Measurements from ENCODE around the gene DNAH2.

DNAH2 gene

DNA sequence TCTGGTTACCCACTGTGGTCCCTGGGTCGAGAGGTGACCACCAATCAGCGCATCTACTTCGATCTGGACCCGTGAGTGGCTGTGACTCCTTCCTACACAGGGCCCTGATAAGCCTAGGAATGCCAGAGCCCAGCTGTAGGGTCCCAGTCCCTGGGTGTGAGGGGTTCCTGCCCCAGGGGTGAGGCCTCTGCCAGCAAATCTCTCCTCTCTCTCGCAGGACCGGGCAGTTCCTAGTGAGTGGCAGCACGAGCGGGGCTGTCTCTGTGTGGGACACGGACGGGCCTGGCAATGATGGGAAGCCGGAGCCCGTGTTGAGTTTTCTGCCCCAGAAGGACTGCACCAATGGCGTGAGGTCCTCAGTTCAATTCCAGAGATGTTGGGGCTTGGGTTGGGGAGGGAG lies 14.8 kb upstream of the DNAH2 start:
- DNase-seq = no peak

DNA sequence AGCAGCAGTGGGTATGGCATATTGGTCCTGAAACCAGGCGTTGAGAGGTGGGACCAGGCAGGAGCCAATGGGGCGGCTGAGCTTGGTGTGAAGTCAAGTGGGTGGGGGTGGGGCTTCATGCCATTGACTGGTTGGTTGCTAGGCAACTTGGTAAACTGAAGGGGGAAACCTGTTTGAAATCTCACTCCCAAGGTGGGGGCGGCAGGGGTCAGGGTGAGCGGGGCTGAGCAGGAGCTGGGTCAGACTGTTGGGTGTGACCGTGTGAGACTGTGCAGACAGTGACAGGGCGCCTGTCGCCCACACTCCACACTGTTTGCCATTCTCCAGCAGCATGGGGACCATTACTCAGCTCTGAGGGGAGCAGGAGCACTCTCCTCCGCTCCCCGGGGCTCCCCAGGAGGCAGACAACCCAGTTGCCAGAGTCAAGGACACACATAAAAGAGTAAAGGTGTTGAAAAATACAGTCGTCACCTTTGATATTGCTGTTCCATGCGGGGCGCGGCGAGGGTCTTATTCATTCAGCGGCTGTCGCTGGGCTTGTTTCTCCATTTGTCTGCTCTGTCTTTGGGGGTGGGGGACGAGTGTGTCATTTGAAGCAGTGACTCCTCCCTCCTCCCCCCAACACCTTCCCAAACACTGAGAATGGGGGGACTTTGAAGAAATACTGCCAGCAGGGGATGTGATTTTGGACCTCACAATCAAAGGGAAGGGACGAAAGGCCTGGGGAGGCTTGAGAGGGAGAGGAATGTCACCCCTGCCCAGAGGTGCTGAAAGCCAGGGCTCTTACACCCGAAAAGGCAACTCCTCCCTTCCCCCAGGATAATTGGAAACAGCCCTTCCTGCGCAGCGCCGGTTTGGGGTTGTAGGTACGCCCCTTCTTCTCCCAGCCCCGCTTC lies 13.7 kb upstream of the DNAH2 start:
- DNase-seq = no peak

DNA sequence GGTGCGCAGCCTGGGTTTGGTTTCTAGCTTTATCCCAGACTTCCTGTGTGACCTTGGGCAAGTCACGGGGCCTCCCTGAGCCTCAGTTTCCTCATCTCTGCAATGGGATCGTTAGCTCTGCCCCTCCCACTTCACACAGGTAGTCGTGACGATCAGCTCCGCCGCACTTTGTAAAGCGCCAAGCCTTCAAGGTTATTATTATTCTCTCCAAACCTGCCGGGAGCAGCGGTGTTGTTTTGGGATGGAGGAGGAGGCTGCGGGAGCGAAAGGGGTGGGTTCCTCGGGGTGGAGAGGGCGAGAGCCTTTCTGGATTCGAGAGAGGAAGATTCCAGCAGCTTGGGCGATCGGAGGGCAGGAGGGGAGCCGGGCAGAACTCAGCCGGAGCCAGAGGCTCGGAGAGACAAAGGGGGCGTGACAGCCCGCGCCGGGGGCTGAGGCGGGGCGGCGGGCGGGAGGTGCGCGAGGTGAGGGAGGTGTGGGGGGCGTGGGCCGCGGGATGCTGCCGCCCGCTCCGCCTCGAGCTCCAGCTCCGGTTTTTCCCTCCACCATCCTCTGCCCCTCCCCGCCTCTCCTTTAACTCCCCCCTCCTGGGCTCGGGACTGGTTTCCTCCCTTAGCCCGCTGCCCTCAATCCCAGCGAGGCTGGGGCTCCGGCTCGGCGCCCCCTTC lies 12.8 kb upstream of the DNAH2 start, which contains the start of gene EFNB3:
TSS of gene EFNB3 (plus strand) at position 602 of the 668 bp plus-strand sequence. CDS start 397 bp downstream, outside the sequence.
- DNase-seq = no peak

DNA sequence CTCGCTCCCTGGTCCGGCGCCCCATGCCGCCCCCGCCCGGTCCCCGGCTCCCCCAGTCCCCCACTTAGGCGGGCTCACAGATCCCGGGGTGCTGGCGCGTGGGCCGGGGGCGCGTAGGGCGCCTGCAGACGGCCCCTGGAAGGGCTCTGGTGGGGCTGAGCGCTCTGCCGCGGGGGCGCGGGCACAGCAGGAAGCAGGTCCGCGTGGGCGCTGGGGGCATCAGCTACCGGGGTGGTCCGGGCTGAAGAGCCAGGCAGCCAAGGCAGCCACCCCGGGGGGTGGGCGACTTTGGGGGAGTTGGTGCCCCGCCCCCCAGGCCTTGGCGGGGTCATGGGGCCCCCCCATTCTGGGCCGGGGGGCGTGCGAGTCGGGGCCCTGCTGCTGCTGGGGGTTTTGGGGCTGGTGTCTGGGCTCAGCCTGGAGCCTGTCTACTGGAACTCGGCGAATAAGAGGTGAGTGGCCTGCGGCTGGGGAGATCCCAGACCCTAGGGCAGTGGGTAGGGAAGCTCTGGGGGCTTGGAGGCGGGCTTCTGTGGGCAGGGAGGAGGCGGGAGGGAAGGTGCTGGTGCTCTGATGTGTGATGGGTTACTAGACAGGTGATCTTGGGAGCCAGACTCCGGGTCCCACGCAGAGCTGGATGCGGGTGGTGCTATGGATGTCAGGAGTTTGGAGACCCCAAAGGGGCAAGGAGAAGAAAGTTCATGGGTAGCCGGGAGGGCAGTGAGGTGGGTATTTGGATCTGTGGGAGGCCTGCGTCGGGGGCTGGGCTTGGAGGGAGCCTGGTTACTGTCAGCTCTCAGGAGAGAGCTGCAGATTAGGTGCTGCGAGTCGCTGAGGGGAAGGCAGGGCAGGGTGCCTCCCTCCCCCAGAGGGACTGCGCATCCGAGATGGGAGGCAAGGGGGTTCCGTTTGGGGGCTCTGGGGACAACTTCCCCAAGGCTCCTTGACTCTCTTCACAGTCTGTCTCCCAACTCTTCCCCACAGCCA lies 12.0 kb upstream of the DNAH2 start:
- DNase-seq = no peak

DNA sequence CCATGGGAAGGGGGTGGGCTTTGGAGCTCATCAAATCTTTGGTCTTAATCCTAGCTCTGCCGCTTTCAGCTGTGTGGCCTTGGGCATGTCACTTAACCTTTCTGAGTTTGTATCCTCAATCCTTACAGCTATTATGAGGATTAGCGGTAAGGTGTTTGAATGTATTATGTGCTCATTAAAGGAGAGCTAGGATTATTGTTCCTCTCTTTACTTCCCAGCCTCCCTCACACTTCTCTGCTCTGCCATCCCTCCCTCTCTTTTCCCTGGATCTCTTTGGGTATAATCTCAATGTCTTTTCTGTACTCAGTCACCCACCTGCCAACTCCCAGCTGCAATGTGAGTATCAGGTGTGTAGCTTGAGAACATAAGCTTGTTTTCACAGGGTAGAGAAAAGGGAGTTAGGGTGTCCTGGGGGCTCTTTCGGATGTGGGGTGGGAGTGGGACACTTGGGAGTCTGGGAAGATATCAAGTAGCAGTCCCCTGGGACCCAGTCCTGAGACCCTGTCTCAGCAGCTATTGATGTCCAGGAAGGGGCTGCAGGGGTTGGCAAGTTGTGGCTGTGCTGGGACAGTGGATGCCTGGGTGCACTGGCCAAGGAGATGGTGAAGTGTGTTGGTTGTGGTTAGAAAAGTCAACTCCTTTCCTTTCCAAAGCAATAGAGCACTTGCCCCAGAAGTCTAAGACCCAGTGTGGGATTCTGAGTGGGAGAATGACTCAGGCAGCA lies 10.8 kb upstream of the DNAH2 start:
- no peak for DNase-seq

DNA sequence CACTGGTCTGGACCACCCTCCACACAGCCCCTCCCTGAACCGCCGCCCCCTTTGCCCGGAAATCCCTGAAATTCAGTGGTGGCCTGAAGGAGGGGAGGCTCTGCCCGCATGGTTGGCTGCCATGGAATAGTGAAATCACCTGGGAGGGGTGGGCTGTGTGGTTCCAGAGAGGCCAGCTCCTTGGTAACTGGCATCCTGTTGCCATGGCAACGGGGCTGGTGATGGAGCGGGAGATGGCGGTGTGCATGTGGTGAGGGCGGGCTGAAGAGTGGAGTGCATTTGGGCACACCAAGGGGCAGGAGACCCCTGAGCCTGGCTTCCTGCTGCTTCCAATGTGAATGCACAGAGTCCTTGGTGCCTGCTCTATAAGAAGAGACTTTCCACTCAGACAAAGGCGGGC lies 10.1 kb upstream of the DNAH2 start:
- DNase-seq = no peak

DNA sequence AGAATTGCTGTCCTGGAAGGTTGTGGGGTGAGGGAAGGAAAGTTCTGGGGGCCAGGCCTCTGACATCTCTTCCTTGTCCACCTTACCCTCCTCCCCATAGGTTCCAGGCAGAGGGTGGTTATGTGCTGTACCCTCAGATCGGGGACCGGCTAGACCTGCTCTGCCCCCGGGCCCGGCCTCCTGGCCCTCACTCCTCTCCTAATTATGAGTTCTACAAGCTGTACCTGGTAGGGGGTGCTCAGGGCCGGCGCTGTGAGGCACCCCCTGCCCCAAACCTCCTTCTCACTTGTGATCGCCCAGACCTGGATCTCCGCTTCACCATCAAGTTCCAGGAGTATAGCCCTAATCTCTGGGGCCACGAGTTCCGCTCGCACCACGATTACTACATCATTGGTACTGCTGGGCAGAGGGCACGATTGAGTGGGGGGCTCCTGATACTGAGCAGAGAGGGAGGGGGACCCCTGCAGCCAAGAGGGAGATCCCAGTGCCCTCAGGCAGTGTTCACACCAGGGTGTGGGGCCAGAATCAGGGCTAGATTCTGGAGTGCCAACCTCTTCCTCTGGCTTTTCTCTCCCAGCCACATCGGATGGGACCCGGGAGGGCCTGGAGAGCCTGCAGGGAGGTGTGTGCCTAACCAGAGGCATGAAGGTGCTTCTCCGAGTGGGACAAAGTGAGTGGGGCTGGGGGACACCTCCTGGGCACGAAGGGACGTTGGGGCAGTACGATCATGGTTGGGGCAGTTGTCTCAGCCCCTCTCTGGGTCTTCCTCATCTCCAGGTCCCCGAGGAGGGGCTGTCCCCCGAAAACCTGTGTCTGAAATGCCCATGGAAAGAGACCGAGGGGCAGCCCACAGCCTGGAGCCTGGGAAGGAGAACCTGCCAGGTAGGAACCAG lies 9.4 kb upstream of the DNAH2 start:
- DNase-seq = no peak

DNA sequence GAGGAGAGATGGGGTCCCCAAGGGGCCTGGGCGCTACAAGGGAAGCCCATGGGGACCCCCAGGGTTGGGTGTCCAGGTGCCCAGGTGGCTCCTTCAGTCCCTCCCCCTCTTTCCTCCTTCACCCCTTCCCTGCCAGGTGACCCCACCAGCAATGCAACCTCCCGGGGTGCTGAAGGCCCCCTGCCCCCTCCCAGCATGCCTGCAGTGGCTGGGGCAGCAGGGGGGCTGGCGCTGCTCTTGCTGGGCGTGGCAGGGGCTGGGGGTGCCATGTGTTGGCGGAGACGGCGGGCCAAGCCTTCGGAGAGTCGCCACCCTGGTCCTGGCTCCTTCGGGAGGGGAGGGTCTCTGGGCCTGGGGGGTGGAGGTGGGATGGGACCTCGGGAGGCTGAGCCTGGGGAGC lies 8.5 kb upstream of the DNAH2 start:
- DNase-seq = no peak

DNA sequence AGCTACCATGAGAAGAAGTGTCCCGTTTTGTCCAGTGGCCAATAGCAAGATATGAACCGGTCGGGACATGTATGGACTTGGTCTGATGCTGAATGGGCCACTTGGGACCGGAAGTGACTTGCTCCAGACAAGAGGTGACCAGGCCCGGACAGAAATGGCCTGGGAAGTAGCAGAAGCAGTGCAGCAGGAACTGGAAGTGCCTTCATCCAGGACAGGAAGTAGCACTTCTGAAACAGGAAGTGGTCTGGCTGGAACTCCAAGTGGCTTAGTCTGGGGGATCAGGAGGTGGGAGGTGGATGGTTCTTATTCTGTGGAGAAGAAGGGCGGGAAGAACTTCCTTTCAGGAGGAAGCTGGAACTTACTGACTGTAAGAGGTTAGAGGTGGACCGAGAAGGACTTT lies 7.2 kb upstream of the DNAH2 start:
- DNase-seq = peak; percentile 71

DNA sequence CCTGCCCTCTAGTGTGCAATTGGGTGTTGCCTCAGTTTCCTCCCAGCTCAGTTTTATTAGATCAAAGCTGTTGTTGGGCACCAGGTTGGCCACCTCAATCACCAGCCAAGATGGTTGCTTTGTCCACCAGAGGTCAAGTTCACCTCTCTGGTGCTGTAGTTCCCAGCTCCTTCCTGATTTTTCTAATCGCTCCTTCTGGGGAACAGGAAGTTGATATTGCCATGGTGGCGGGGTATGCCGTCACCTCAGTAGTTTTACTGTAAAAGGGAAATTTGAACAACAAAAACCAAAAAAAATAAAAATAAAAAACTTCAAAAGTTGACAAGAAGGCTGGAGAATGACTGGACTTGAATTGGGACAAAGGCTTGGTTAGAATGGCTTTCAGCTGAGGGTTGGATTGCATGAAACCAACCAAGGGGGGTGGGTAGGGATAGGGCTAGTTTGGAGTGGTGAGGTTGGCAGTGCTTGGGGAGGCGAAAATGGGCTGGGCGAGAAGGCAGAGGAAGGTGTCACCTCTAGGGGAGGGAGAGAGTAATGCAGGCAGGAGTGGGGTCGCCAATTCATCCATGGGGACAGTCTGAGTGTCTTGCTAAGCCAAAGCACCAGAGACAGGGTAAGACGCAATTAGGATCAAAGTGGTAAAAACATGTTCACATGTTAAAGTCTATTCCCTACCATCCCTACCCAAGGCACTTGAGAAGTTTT lies 6.3 kb upstream of the DNAH2 start:
- no peak for DNase-seq

DNA sequence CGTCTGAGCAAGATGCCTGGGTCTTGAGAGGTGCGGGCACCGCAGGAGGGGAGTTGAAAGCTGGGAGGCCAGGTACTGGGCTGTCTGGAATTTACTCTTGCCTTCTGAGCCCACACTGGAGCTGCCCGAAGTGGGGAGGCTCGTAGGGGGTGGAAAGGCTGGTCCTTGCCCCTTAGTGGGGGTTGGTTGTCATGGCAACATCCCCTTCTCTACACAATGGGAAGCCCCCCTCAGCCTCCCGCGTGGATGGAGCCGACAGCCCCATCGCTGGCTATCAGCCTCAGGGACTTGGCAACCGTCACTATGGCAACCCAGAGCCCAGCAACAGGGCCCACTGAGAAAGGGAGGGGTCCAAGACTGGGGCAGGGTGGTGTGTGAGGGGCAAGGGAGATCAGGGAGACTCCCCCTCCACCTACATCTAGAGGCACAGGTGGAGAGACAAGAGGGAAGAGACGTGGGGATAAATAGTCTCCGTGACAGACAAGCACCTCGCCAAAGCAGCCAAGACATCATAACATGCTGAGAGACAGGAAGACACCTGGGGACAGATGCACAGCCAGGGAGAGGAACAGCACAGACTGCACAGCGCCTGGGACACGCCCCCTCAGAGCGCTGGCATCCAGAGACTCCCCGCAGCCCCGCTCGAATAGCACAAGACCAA lies 5.3 kb upstream of the DNAH2 start:
- DNase-seq = no peak

DNA sequence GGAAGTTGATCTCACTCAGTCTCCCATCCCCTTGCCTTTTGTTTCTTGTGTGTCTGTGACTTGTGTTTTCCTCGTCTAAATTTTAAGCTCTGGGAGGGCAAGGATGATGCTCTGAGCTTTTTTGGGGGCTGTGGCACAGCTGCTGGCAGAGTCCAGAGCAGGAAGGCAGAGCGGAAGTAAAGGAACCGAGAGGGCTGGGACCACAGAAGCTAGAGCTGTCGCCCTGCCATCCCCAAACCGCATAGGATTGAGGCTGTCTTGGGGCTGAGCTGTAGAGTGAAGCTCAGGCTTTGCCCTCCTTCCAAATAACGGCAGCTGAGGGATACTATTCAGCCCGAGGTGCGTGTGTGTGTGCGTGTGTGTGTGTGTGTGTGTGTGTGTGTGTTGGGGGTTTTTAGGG lies 3.8 kb upstream of the DNAH2 start:
- peak; percentile 79 for DNase-seq

DNA sequence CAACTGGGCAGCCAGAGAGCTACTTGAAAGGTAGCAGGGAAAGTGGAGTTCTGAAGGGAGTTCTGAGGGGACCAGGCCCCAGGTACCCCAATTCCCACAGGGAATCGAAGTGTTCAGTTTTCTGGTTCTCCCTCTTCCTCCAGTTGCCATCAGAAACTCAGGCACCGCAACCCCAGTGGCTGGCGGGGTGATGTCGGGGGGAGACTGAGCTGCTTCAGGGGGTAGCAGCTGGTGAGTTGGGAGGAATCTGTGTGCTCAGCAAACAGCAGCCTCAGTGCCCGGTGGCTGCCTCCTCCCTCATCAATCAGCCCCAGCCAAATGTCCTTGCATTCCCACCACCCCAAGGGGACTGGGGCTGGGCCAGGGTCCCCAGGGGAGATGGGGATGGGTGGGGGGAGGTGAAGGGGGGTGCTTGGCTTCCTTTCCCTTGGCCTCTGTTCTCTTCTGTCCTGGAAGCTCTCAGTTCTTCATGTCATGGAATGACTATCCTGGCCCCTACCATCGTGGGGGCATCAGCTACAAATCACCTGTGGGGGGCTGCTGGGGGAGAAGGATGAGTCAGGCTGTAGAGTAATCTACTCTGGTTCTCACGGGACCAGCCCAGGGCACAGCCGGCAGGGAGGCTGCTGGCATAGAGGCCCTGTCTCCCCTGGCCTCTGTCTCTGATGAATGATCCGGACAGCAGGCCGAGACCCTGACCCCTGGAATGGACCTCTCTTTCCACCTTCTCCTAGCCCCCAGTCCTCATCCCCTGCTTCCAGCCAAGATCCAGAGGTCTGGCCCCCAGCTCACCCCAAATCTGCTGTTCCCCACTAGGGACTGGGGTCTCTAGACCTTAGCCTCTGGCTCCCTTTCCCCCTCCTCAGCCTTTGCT lies 2.6 kb upstream of the DNAH2 start:
- DNase-seq = no peak

DNA sequence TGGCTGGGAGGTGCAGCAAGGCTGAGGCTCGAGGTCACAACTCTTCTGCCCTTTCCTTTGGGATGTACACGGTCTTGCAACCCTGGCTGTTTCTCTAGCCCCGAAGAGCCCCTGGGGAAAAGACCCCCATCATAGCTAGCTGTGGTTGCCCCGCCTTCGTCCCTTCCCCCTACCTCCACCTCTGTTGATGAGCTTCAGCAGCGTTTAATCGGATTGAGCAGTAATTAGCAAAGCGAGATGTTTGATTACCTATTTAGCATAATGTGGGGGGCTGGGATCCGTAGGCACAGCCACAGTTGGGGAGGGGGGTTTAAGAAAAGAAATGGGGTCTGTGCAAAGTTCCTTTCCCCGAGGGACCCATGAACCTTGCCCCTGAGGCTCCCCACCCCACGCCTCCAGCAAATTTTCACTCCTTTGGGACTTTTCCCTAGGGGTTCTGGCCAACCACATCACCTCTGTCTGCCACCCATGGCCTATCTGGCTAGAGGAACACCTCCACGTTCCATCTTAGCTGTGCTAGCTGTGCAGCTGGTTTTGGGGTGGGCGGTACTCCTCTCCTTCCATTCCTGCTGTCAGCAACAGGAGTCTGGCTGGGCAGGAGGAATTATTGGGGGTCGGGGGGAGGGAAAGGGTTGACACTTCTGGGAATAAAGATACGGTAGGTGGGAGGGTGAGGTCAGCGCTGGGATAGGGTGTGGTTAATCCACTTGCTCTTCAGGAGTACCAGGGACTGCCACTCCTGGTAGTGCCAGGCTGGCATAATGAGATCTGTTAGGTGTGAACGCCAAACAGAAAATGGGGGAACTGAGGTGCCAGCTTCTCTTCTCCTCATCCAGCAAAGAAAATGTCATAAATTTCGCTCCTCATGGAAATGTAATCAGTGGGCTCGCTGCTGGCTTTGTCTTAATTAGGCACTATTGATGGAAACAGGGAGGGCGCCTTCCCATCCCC lies 1.3 kb upstream of the DNAH2 start:
- no peak for DNase-seq

DNA sequence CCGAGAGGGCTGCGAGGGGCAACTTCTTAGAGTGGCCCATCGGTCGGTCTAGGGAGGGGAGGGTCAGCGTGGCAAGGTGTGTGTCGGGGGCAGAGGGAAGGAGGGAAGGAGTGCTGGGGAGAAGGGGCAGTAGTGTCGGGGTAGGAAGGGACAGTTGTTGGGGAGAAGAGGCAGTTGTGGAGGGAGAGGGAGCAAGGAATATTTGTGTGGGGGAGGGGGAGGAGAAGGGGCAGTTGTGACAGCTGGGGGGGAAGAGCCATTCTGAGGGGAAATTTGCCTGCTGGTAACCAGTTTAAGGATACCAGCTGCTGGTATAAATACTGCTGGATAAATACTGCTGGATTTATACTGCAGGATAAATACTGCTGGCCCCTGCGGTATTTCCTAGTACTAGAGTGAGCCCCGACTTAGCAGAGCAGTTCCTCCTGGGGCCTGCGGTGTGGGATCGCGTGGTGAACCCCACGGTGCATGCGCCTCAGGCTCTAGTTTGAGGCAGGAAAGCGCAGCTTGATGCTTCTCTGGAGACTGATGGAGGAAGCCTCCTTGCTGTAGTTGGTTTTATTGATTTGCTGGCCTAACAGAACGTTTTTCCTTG lies 309 bp downstream of the DNAH2 start:
- DNase-seq = peak; percentile 91

DNA sequence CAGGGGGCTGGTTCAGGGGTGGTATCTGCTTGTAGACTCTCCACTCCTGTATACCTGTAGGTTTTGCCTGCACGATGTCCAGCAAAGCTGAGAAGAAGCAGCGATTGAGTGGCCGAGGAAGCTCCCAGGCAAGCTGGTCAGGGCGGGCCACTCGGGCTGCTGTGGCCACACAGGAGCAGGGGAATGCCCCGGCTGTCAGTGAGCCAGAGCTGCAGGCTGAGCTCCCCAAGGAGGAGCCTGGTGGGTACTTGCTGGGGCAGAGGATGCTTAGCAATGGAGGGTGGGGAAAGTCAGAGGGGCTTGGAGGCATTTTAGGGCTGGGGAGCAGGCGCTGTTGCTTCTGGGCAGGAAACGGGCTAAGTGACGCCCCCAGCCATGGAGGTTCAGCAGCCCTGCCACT lies 2.1 kb downstream of the DNAH2 start:
- no peak for DNase-seq

DNA sequence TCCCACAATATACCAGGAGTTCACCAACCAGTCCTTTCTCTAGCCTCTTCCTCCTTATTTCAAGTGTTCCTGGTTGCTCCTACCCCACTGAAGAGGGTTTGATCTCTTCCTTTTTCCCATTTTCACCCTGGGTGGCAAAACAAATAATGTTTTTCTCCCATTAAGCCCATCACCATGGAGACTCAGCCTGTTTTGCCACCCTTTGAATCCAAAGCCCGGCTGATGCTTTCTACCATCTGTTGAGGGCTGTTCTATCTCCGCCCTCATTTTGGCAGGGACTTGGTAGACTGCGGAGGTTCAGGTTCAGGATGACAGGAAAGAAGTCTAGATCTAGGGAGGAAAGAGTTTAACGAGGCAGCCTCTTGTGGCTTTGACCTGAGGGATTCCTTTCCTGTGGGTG lies 2.6 kb downstream of the DNAH2 start:
- no peak for DNase-seq

All from MV-4-11 (cell line).